Measurements from ENCODE around the gene TRIP12. TPM values are rescaled to one million over a fixed set of nuclear protein-coding genes. Genes with fewer than 3 reads are reported as not detected.

The TRIP12 gene
- total and polyA plus RNA-seq, 2 of the 4 experiments (the other 2 are of a cell fraction): 51.6 to 209 TPM

- no peak for TF ChIP-seq SMC3 (IDR thresholded peaks at IDR 0.05; ENCODE audit: low read depth, low read length)
- TF ChIP-seq CHD1 (IDR thresholded peaks at IDR 0.05; ENCODE audit: low read depth, low read length): no peak
- TF ChIP-seq RCOR1 (IDR thresholded peaks at IDR 0.05; ENCODE audit: insufficient replicate concordance, low read length): no peak
- TF ChIP-seq USF2 (IDR thresholded peaks at IDR 0.05; ENCODE audit: low read depth, low read length): no peak
- TF ChIP-seq MXI1 (IDR thresholded peaks at IDR 0.05; ENCODE audit: borderline replicate concordance, low read depth, low read length): no peak
- TF ChIP-seq POLR2A (IDR thresholded peaks at IDR 0.05; ENCODE audit: low read depth, low read length): no peak
- no peak for TF ChIP-seq CEBPB (IDR thresholded peaks at IDR 0.05; ENCODE audit: low read depth, low read length)
- no peak for TF ChIP-seq RAD21 (IDR thresholded peaks at IDR 0.05; ENCODE audit: low read length)
- no peak for TF ChIP-seq NFE2L2 (IDR thresholded peaks at IDR 0.05; ENCODE audit: low read depth, low read length)
- no peak for TF ChIP-seq MAFK (IDR thresholded peaks at IDR 0.05; ENCODE audit: low read depth, low read length)
- Histone ChIP-seq H2AFZ (replicated peaks; ENCODE audit: low read length, poor library complexity) (no peak overlapping the region), H3K36me3 (ENCODE audit: control insufficient read depth, insufficient read depth, low read length) (peaks cover 2% of the 10 kb centered on the region; the same call in 1 of the 2 replicates), H3K4me1 (ENCODE audit: control insufficient read depth, insufficient read depth, low read length) (peaks cover 2% of the 10 kb centered on the region; the same call in 1 of the 2 replicates), H3K9me3 (ENCODE audit: control insufficient read depth, insufficient read depth, low read length) (no peaks in the 10 kb centered on the region), H4K91ac (ENCODE audit: insufficient read depth, low read depth, low read length) (no peak overlapping the region), H3K9me1 (ENCODE audit: insufficient read depth, low read length) (peaks cover 5% of the 10 kb centered on the region; the same call in 1 of the 2 replicates), H3K79me1 (ENCODE audit: low read depth in 1 of 2, low read length in 2 of 2) (peaks cover 3 to 15% of the 10 kb centered on the region in 2 experiments; a peak in 3 of 4 replicates), H4K8ac (ENCODE audit: low read depth in 2 of 2, low read length in 2 of 2) (no peak overlapping the region), H3K9ac (ENCODE audit: low read depth, low read length) (no peak overlapping the region), H3K56ac (ENCODE audit: extremely low read depth, insufficient read depth, low read length) (no peak overlapping the region), H2BK20ac (ENCODE audit: low read depth, low read length) (no peak overlapping the region), H2AK9ac (replicated peaks; ENCODE audit: low read depth, low read length, poor library complexity) (no peak overlapping the region), H3K18ac (ENCODE audit: low read depth, low read length) (no peak overlapping the region), H2BK15ac (ENCODE audit: low read depth, low read length) (no peak overlapping the region), H2BK120ac (ENCODE audit: low read depth, low read length) (no peak overlapping the region), H3K23ac (ENCODE audit: low read depth, low read length) (no peak overlapping the region), H3K4me2 (ENCODE audit: low read depth, low read length) (no peak overlapping the region), H3K4ac (ENCODE audit: low read depth, low read length) (no peak overlapping the region), H4K5ac (ENCODE audit: low read depth, low read length) (no peak overlapping the region), H3K4me3 (ENCODE audit: insufficient read depth, low read depth, low read length) (no peak overlapping the region), H2BK5ac (ENCODE audit: low read depth, low read length, poor library complexity, severe bottlenecking) (no peak overlapping the region), H2AK5ac (ENCODE audit: low read depth, low read length) (no peak overlapping the region), H4K20me1 (ENCODE audit: insufficient read depth, low read length) (peaks cover 3% of the 10 kb centered on the region; the same call in 1 of the 2 replicates), H3K27me3 (ENCODE audit: control insufficient read depth, insufficient read depth, low read length) (no peaks in the 10 kb centered on the region), H3K14ac (replicated peaks; ENCODE audit: low read depth, low read length) (no peak overlapping the region), H3K27ac (ENCODE audit: insufficient read depth, low read length) (no peak overlapping the region)
- CTCF ChIA-PET: no interaction called here
- in situ Hi-C loops (cut with MboI; ENCODE audit: low sequenced_read_pairs): no loop called here
- 100% methylated on average over 2 of the region's 5 CpGs; no CpG with 5 or more reads in 1 of the 2 experiments for WGBS, 2 experiments (ENCODE audit: extremely low coverage in 2 of 2, insufficient read length in 1 of 2)
- POLR2A ChIA-PET (ENCODE audit: unreplicated experiment): no interaction called here
- no TSS peak for BruUV-seq (replicated peaks)
- no peak for DNase-seq
- ATAC-seq (ENCODE audit: low read depth): no peak
- intact Hi-C loops (cut with micrococcal nuclease): no loop called here
- dilution Hi-C loops (cut with HindIII; ENCODE audit: low sequenced_read_pairs, unreplicated experiment): no loop called here
Measured at GRCh38 chr2:229931241-229931640, 9.4 kb upstream of the TRIP12 start.
